K562 (cell line): Measurements from ENCODE around the gene RSPH6A.

Experiments used
- ATF7 ChIP-seq: fragments of 450-650 bp; IDR thresholded peaks from 2 replicates; pipeline ENCODE4 v1.7.1; 2014; ENCODE audit warnings: mild to moderate bottlenecking, moderate library complexity
- BRF1 ChIP-seq: IDR thresholded peaks from 3 replicates; pipeline ENCODE4 v1.6.1; 2011; ENCODE audit warnings: borderline replicate concordance, mild to moderate bottlenecking; ENCODE audit not compliant: insufficient read length; ENCODE audit errors: extremely low read depth
- CREM ChIP-seq: IDR thresholded peaks from 2 replicates; pipeline ENCODE4 v1.6.1; 2014; ENCODE audit warnings: antibody characterized with exemption, low read depth
- NBN ChIP-seq: fragments of 450-650 bp; IDR thresholded peaks from 2 replicates; pipeline ENCODE4 v1.6.1; 2016; ENCODE audit warnings: low read depth, mild to moderate bottlenecking
- POLR2A ChIP-seq: fragments of 450-650 bp; conservative IDR thresholded peaks from 2 replicates; pipeline ENCODE4 v1.6.1; 2016
- POLR2AphosphoS5 ChIP-seq: IDR thresholded peaks from 2 replicates; pipeline ENCODE4 v1.6.1; 2011; ENCODE audit warnings: mild to moderate bottlenecking, low read depth, low read length, moderate library complexity; ENCODE audit not compliant: control insufficient read depth, insufficient read depth
- PRPF4 ChIP-seq: fragments of 200-400 bp; formaldehyde crosslinking; IDR thresholded peaks from one replicate; pipeline ENCODE4 v1.6.1; 2017; ENCODE audit warnings: low read length, low read depth, mild to moderate bottlenecking; ENCODE audit not compliant: insufficient read depth, poor library complexity, severe bottlenecking
- RBFOX2 ChIP-seq: fragments of 200-400 bp; formaldehyde crosslinking; IDR thresholded peaks from 2 replicates; pipeline ENCODE4 v1.6.1; 2017; ENCODE audit warnings: low read depth, mild to moderate bottlenecking, low read length, moderate library complexity
- SMAD3 ChIP-seq: fragments of 450-650 bp; formaldehyde crosslinking; conservative IDR thresholded peaks from 2 replicates; pipeline ENCODE4 v1.4.0; 2020; ENCODE audit warnings: mild to moderate bottlenecking
- ZNF766 ChIP-seq: fragments of 200-800 bp; sonication (Bioruptor generic); conservative IDR thresholded peaks from 2 replicates; pipeline ENCODE4 v1.6.1; 2016; ENCODE audit warnings: missing genetic modification characterization, missing compliant biosample characterization
- TF ChIP-seq, protein P1 (sequence below): fragments of 450-650 bp; IDR thresholded peaks from 2 replicates; pipeline ENCODE4 v1.7.0; 2016; ENCODE audit warnings: borderline replicate concordance
- TF ChIP-seq, protein P2 (sequence below), 2 experiments: fragments of 450-650 bp in 1 of 2; IDR thresholded peaks; 2 replicates each; pipeline ENCODE4 v1.6.1; 2011 to 2017; ENCODE audit warnings: low read depth in 2 of 2, antibody characterized with exemption in 1 of 2, borderline replicate concordance in 1 of 2, low read length in 1 of 2, mild to moderate bottlenecking in 1 of 2, mixed read lengths in 1 of 2; ENCODE audit not compliant: control insufficient read depth in 1 of 2

DNA sequence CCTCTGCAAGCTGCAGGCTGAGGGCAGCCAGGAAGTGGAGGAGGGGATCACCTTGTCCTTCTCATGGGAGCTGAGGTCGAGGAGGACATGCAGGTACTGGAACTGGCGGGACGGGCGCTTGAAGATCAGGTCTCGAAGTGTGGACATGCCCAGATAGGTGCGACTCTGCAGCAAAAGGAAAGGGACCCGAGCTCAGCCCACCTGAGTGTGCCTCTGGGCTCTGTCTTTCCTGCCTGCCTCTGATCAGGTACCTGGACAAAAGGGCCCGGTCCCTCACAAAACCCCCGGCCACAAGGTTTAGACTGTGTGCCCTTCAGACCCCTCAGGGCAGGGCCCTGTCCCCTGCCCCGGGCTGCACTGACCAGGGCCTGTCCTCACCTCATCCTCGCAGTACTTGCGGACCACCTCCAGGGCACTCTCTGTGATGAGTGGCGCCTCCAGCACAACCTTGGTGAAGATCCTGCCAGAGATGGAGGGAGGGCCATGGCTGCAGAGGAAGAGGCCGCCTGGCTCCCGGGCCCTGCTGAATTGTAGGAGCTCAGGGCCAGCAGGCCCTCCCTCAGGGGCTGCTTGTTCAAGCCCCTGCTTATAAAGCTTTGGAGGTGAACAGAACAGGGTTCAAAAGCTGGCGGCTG lies 12.5 kb upstream of the RSPH6A start:
- TF ChIP-seq BRF1, result no peak
- no peak for TF ChIP-seq CREM
- no peak for TF ChIP-seq PRPF4
- TF ChIP-seq ZNF766 (CRISPR knock-in tag), result no peak
- TF ChIP-seq, protein P1, sequence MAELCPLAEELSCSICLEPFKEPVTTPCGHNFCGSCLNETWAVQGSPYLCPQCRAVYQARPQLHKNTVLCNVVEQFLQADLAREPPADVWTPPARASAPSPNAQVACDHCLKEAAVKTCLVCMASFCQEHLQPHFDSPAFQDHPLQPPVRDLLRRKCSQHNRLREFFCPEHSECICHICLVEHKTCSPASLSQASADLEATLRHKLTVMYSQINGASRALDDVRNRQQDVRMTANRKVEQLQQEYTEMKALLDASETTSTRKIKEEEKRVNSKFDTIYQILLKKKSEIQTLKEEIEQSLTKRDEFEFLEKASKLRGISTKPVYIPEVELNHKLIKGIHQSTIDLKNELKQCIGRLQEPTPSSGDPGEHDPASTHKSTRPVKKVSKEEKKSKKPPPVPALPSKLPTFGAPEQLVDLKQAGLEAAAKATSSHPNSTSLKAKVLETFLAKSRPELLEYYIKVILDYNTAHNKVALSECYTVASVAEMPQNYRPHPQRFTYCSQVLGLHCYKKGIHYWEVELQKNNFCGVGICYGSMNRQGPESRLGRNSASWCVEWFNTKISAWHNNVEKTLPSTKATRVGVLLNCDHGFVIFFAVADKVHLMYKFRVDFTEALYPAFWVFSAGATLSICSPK, result no peak
- no peak for TF ChIP-seq NBN
- TF ChIP-seq RBFOX2, result no peak; the same call in 1 of the 2 replicates
- TF ChIP-seq POLR2AphosphoS5, result peak; percentile 5; the same call in 1 of the 2 replicates
- TF ChIP-seq POLR2A, result peak; percentile 43; the same call in 1 of the 2 replicates
- no peak for TF ChIP-seq SMAD3 (CRISPR knock-in tag)
- no peak for TF ChIP-seq ATF7
- TF ChIP-seq, protein P2, sequence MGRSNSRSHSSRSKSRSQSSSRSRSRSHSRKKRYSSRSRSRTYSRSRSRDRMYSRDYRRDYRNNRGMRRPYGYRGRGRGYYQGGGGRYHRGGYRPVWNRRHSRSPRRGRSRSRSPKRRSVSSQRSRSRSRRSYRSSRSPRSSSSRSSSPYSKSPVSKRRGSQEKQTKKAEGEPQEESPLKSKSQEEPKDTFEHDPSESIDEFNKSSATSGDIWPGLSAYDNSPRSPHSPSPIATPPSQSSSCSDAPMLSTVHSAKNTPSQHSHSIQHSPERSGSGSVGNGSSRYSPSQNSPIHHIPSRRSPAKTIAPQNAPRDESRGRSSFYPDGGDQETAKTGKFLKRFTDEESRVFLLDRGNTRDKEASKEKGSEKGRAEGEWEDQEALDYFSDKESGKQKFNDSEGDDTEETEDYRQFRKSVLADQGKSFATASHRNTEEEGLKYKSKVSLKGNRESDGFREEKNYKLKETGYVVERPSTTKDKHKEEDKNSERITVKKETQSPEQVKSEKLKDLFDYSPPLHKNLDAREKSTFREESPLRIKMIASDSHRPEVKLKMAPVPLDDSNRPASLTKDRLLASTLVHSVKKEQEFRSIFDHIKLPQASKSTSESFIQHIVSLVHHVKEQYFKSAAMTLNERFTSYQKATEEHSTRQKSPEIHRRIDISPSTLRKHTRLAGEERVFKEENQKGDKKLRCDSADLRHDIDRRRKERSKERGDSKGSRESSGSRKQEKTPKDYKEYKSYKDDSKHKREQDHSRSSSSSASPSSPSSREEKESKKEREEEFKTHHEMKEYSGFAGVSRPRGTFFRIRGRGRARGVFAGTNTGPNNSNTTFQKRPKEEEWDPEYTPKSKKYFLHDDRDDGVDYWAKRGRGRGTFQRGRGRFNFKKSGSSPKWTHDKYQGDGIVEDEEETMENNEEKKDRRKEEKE (IDR thresholded peaks at IDR 0.05; ENCODE audit: borderline replicate concordance in 1 of 2, control insufficient read depth in 1 of 2, low read depth in 2 of 2, low read length in 1 of 2), result no peak
